Activated CD4-positive, CD25-positive, alpha-beta regulatory T cell treated with anti-CD3 and anti-CD28 coated beads, Interleukin-2, amount 50 U/mL, for 72 hours (primary cell): ENCODE measurements around the gene DUOXA2.
"Not testable (repeated sequence)": the region's sequence is repeated elsewhere in the genome, so short reads cannot be mapped to it uniquely, and the experiment has no call there.

ENCODE experiments used
- DNase-seq: peaks from one replicate; pipeline ENCODE4 v3.0.0; 2021

Gene DUOXA2

GRCh38 chr15:45118131-45118588 is 4.0 kb downstream of the DUOXA2 start:
- DNase-seq = peak; percentile 73

GRCh38 chr15:45118996-45119395 is 4.9 kb downstream of the DUOXA2 start:
- no peak for DNase-seq

- no peak for DNase-seq
Measured at GRCh38 chr15:45120081-45120972, 6.2 kb downstream of the DUOXA2 start.

- no peak for DNase-seq
Measured at GRCh38 chr15:45121020-45121419, 6.9 kb downstream of the DUOXA2 start.

GRCh38 chr15:45121706-45122417 is 7.7 kb downstream of the DUOXA2 start:
- no peak for DNase-seq

- DNase-seq = no peak
Measured at GRCh38 chr15:45122719-45123118, 8.6 kb downstream of the DUOXA2 start.

GRCh38 chr15:45123397-45123796 is 9.3 kb downstream of the DUOXA2 start:
- no peak for DNase-seq

GRCh38 chr15:45126535-45127158 is 12.5 kb downstream of the DUOXA2 start:
- no peak for DNase-seq

- no peak for DNase-seq
Measured at GRCh38 chr15:45128971-45129639, 15.0 kb downstream of the DUOXA2 start.

GRCh38 chr15:45129651-45130129 is 15.6 kb downstream of the DUOXA2 start, which contains the start of the genes DUOX1 and DUOXA1:
Gene DUOX1 (plus strand): TSS chr15:45129994. CDS start chr15:45131967, 1,973 bp downstream.
Gene DUOXA1 (minus strand): TSS chr15:45129879. CDS start chr15:45123014, 6,865 bp downstream.
- no peak for DNase-seq

- no peak for DNase-seq
Measured at GRCh38 chr15:45130291-45131000, 16.3 kb downstream of the DUOXA2 start.

- DNase-seq = no peak
Measured at GRCh38 chr15:45131510-45131909, 17.4 kb downstream of the DUOXA2 start.

GRCh38 chr15:45132844-45133560 is 18.9 kb downstream of the DUOXA2 start:
- DNase-seq = no peak

GRCh38 chr15:45133561-45133920 is 19.4 kb downstream of the DUOXA2 start:
- DNase-seq = no peak

GRCh38 chr15:45134046-45134445 is 19.9 kb downstream of the DUOXA2 start:
- no peak for DNase-seq

GRCh38 chr15:45134682-45135604 is 20.8 kb downstream of the DUOXA2 start:
- DNase-seq = no peak

GRCh38 chr15:45135705-45136377 is 21.7 kb downstream of the DUOXA2 start:
- DNase-seq = not testable (repeated sequence)

- DNase-seq = no peak
Measured at GRCh38 chr15:45136378-45136764, 22.2 kb downstream of the DUOXA2 start.

GRCh38 chr15:45137703-45138102 is 23.6 kb downstream of the DUOXA2 start:
- no peak for DNase-seq
